NCI-H1694 (cell line): ENCODE results near the gene PLCXD1.
"Not testable (repeated sequence)": the region's sequence is repeated elsewhere in the genome, so short reads cannot be mapped to it uniquely, and the experiment has no call there.

ENCODE experiments used
- DNase-seq: peaks from one replicate; lab custom pipeline; 2025; lab: John Stamatoyannopoulos, UW

PLCXD1 gene

GRCh38 chrX:281166-281999 lies at the start of gene PLCXD1:
Gene PLCXD1, plus strand, starts transcription at chrX:281381. Its CDS starts 2,807 bp downstream, at chrX:284188.
- no peak for DNase-seq

- DNase-seq: not testable (repeated sequence)
Observed at GRCh38 chrX:231637-232277, 49.4 kb upstream of the PLCXD1 start.

- not testable (repeated sequence) for DNase-seq
Observed at GRCh38 chrX:232278-232655, 48.9 kb upstream of the PLCXD1 start.

GRCh38 chrX:236201-236600 lies 45.0 kb upstream of the PLCXD1 start:
- DNase-seq: not testable (repeated sequence)

GRCh38 chrX:250965-251364 lies 30.2 kb upstream of the PLCXD1 start:
- no peak for DNase-seq

GRCh38 chrX:251396-252243 lies 29.6 kb upstream of the PLCXD1 start:
- DNase-seq: not testable (repeated sequence)

GRCh38 chrX:252244-252956 lies 28.8 kb upstream of the PLCXD1 start:
- DNase-seq: no peak

GRCh38 chrX:252957-253291 lies 28.3 kb upstream of the PLCXD1 start:
- no peak for DNase-seq

- no peak for DNase-seq
Observed at GRCh38 chrX:253451-254297, 27.5 kb upstream of the PLCXD1 start.

GRCh38 chrX:254630-255215 lies 26.5 kb upstream of the PLCXD1 start:
- DNase-seq: no peak

GRCh38 chrX:255923-256331 lies 25.3 kb upstream of the PLCXD1 start:
- DNase-seq: no peak

- not testable (repeated sequence) for DNase-seq
Observed at GRCh38 chrX:257054-257453, 24.1 kb upstream of the PLCXD1 start.

- no peak for DNase-seq
Observed at GRCh38 chrX:257681-258289, 23.4 kb upstream of the PLCXD1 start.

GRCh38 chrX:258291-259040 lies 22.7 kb upstream of the PLCXD1 start:
- no peak for DNase-seq

- no peak for DNase-seq
Observed at GRCh38 chrX:259692-260355, 21.4 kb upstream of the PLCXD1 start.

- DNase-seq: no peak
Observed at GRCh38 chrX:261167-261918, 19.8 kb upstream of the PLCXD1 start.

- DNase-seq: no peak
Observed at GRCh38 chrX:261919-262352, 19.2 kb upstream of the PLCXD1 start.

- DNase-seq: no peak
Observed at GRCh38 chrX:262381-262909, 18.7 kb upstream of the PLCXD1 start.
